Osteoblast (primary cell): Measurements from ENCODE around the gene EFNB2. TPM values are rescaled to one million over a fixed set of nuclear protein-coding genes. Genes with fewer than 3 reads are reported as not detected.

Experiments used
- DNase-seq: peaks from one replicate; pipeline ENCODE4 v3.0.0; 2011; ENCODE audit warnings: low spot score, mixed read lengths; ENCODE audit not compliant: insufficient read length; ENCODE audit errors: missing footprints
- H2AFZ ChIP-seq: 2 replicates; pipeline ENCODE4 v1.6.0; 2011; ENCODE audit warnings: mild to moderate bottlenecking, low read length
- H3K27ac ChIP-seq: 2 replicates; pipeline ENCODE4 v1.5.1; 2011; ENCODE audit warnings: mild to moderate bottlenecking, low read depth, low read length, moderate library complexity
- H3K27me3 ChIP-seq: 2 replicates; pipeline ENCODE4 v1.6.0; 2012; ENCODE audit warnings: mild to moderate bottlenecking, control low read depth, inconsistent platforms, low read length, moderate library complexity; ENCODE audit not compliant: insufficient read depth
- H3K36me3 ChIP-seq: 2 replicates; pipeline ENCODE4 v1.5.1; 2011; ENCODE audit warnings: mild to moderate bottlenecking, low read length, control low read depth, moderate library complexity; ENCODE audit not compliant: insufficient read depth
- H3K4me1 ChIP-seq: 2 replicates; pipeline ENCODE4 v1.5.1; 2011; ENCODE audit warnings: mild to moderate bottlenecking, low read length, control low read depth, moderate library complexity; ENCODE audit not compliant: insufficient read depth
- H3K4me2 ChIP-seq: 2 replicates; pipeline ENCODE4 v1.6.0; 2011; ENCODE audit warnings: mild to moderate bottlenecking, low read length; ENCODE audit not compliant: insufficient read depth
- H3K4me3 ChIP-seq: fragments of 200-600 bp; sonication (generic); 3 replicates; pipeline ENCODE4 v1.5.1; 2012; ENCODE audit warnings: mild to moderate bottlenecking, low read length, inconsistent platforms; ENCODE audit not compliant: insufficient read depth
- H3K79me2 ChIP-seq: 2 replicates; pipeline ENCODE4 v1.6.0; 2012; ENCODE audit warnings: mild to moderate bottlenecking, low read length, control low read depth, inconsistent platforms; ENCODE audit not compliant: insufficient read depth
- H3K9me3 ChIP-seq: 2 replicates; pipeline ENCODE4 v1.5.1; 2011; ENCODE audit warnings: low read depth, low read length, control low read depth
- H4K20me1 ChIP-seq: 2 replicates; pipeline ENCODE4 v1.6.0; 2012; ENCODE audit warnings: mild to moderate bottlenecking, low read length, control low read depth; ENCODE audit not compliant: insufficient read depth
- total RNA-seq: library from RNA; depleted of rRNA; stranded (reverse); fragments of >200 nt; gene quantifications from 2 replicates; pipeline ENCODE4 v1.2.3, GENCODE V29; 2012
- TF ChIP-seq, protein P1 (sequence below): IDR thresholded peaks from 2 replicates; pipeline ENCODE4 v1.5.1; 2011; ENCODE audit warnings: mild to moderate bottlenecking, low read depth, low read length, moderate library complexity; ENCODE audit errors: extremely low read depth

The EFNB2 gene
- total RNA-seq, 1 donor = 17.0 TPM

GRCh38 chr13:106550570-106551135, 15.2 kb upstream of the EFNB2 start:
- Histone ChIP-seq H3K4me2 (no peak overlapping the region), H3K4me3 (no peak overlapping the region), H3K4me1 (peaks cover 8% of the 10 kb centered on the region), H3K27me3 (no peaks in the 10 kb centered on the region), H4K20me1 (peaks cover 26% of the 10 kb centered on the region), H3K27ac (no peak overlapping the region), H2AFZ (no peak overlapping the region), H3K36me3 (peaks cover 29% of the 10 kb centered on the region), H3K9me3 (no peaks in the 10 kb centered on the region), H3K79me2 (peaks cover 98% of the 10 kb centered on the region)
- no peak for DNase-seq
- TF ChIP-seq, protein P1, sequence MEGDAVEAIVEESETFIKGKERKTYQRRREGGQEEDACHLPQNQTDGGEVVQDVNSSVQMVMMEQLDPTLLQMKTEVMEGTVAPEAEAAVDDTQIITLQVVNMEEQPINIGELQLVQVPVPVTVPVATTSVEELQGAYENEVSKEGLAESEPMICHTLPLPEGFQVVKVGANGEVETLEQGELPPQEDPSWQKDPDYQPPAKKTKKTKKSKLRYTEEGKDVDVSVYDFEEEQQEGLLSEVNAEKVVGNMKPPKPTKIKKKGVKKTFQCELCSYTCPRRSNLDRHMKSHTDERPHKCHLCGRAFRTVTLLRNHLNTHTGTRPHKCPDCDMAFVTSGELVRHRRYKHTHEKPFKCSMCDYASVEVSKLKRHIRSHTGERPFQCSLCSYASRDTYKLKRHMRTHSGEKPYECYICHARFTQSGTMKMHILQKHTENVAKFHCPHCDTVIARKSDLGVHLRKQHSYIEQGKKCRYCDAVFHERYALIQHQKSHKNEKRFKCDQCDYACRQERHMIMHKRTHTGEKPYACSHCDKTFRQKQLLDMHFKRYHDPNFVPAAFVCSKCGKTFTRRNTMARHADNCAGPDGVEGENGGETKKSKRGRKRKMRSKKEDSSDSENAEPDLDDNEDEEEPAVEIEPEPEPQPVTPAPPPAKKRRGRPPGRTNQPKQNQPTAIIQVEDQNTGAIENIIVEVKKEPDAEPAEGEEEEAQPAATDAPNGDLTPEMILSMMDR = no peak

- Histone ChIP-seq H4K20me1 (peaks cover 34% of the 10 kb centered on the region), H3K27ac (peak overlapping the region; percentile 55), H3K27me3 (no peaks in the 10 kb centered on the region), H3K36me3 (peaks cover 17% of the 10 kb centered on the region), H3K4me2 (no peak overlapping the region), H3K79me2 (peaks cover 89% of the 10 kb centered on the region), H3K4me1 (peaks cover 6% of the 10 kb centered on the region), H2AFZ (no peak overlapping the region), H3K9me3 (no peaks in the 10 kb centered on the region), H3K4me3 (no peak overlapping the region)
- TF ChIP-seq, protein P1 = no peak
- DNase-seq = no peak
Measured at GRCh38 chr13:106548064-106548696, 12.7 kb upstream of the EFNB2 start.

GRCh38 chr13:106541826-106542225, 6.4 kb upstream of the EFNB2 start:
- no peak overlapping the region for H3K4me3 ChIP-seq
- H3K36me3 ChIP-seq = peaks cover 23% of the 10 kb centered on the region
- H3K27me3 ChIP-seq = no peaks in the 10 kb centered on the region
- H3K4me1 ChIP-seq = no peaks in the 10 kb centered on the region
- TF ChIP-seq, protein P1 = no peak
- no peak for DNase-seq
- H3K79me2 ChIP-seq = peaks cover 28% of the 10 kb centered on the region
- H3K9me3 ChIP-seq = no peaks in the 10 kb centered on the region
- H2AFZ ChIP-seq = no peak overlapping the region
- H3K27ac ChIP-seq = no peak overlapping the region
- no peak overlapping the region for H3K4me2 ChIP-seq
- H4K20me1 ChIP-seq = peaks cover 23% of the 10 kb centered on the region

DNA sequence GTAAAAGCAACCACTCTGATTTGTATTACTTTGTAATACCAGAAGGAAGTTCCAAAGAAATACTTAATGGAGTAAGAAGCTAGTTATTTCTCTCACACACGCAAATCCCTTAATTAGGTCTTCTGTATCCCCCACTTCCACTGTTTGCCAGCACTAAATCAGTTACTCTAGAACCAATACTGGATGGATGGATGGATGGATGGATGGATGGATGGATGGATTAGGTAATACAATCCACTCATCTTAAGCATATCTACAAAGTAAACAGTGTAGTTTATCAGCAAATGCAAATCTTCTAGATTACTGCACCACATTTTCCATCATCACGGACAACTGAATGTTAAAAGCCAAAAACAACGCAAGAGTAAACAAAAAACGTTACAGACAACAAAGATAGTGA, 5.2 kb upstream of the EFNB2 start:
- Histone ChIP-seq H3K9me3 (no peaks in the 10 kb centered on the region), H3K36me3 (peaks cover 21% of the 10 kb centered on the region), H3K27ac (no peak overlapping the region), H3K4me2 (no peak overlapping the region), H3K27me3 (no peaks in the 10 kb centered on the region), H3K4me1 (peaks cover 8% of the 10 kb centered on the region), H2AFZ (no peak overlapping the region), H3K79me2 (peaks cover 16% of the 10 kb centered on the region), H3K4me3 (no peak overlapping the region), H4K20me1 (peaks cover 17% of the 10 kb centered on the region)
- DNase-seq = no peak
- TF ChIP-seq, protein P1 = no peak
